ENCODE data around the gene ATG7. TPM values are rescaled to one million over a fixed set of nuclear protein-coding genes. Genes with fewer than 3 reads are reported as not detected.

Gene ATG7
- total and polyA plus RNA-seq, 4 donors: 7.4 to 53.8 (median 15.6) TPM

GRCh38 chr3:11391174-11391879 is 119.1 kb downstream of the ATG7 start:
- H3K4me1 ChIP-seq (ENCODE audit: control insufficient read depth in 4 of 4, insufficient read depth in 4 of 4, low read length in 3 of 4): peaks cover 3 to 13% (median 8%) of the 10 kb centered on the region in 4 donors
- no peaks in the 10 kb centered on the region for H3K9me3 ChIP-seq (ENCODE audit: control insufficient read depth in 4 of 4, low read length in 3 of 4)
- TF ChIP-seq EGR1 (IDR thresholded peaks at IDR 0.05; ENCODE audit: low read depth in 2 of 2) (no peak), REST (IDR thresholded peaks at IDR 0.05) (no peak), GABPA (IDR thresholded peaks at IDR 0.05 in 1 of 2, conservative IDR thresholded peaks at IDR 0.05 in 1 of 2) (no peak), CTCF (IDR thresholded peaks at IDR 0.05; ENCODE audit: low read depth, low read length, missing input control) (no peak), FOXA2 (IDR thresholded peaks at IDR 0.05) (no peak), JUND (IDR thresholded peaks at IDR 0.05) (no peak), RXRA (IDR thresholded peaks at IDR 0.05) (peak; percentile 44 to 46), YY1 (IDR thresholded peaks at IDR 0.05) (peak; percentile 10), HNF4G (IDR thresholded peaks at IDR 0.05) (no peak), SP1 (IDR thresholded peaks at IDR 0.05) (peak; percentile 12), ZBTB33 (IDR thresholded peaks at IDR 0.05) (no peak), MAX (IDR thresholded peaks at IDR 0.05) (no peak), ATF3 (IDR thresholded peaks at IDR 0.05) (no peak), NR2F2 (IDR thresholded peaks at IDR 0.05) (no peak), RAD21 (IDR thresholded peaks at IDR 0.05) (no peak)
- H3K27me3 ChIP-seq (ENCODE audit: control insufficient read depth in 4 of 4, insufficient read depth in 4 of 4, low read length in 3 of 4): no peaks in the 10 kb centered on the region
- no peaks in the 10 kb centered on the region for H3K36me3 ChIP-seq (ENCODE audit: control insufficient read depth in 4 of 4, insufficient read depth in 3 of 4, low read depth in 1 of 4, low read length in 3 of 4)
- no peak overlapping the region for H3K9ac ChIP-seq (ENCODE audit: low read depth in 1 of 2, low read length in 2 of 2)
- no peak overlapping the region for H3K27ac ChIP-seq (ENCODE audit: low read depth in 1 of 2, low read length in 2 of 2)
- H3K4me3 ChIP-seq (ENCODE audit: low read depth in 1 of 3, low read length in 3 of 3): peak overlapping the region in 1 of 3 donors; percentile 34
- 74% methylated on average over 6 of the region's 6 CpGs for WGBS
- DNase-seq (ENCODE audit: low spot score): no peak
